K562 (cell line): ENCODE data around the gene B4GALNT4. TPM values are rescaled to one million over a fixed set of nuclear protein-coding genes. Genes with fewer than 3 reads are reported as not detected.

Experiments used
- ATAC-seq: fragments of 200-7000 bp; cut with Tn5 transposase; 3 replicates; pipeline ENCODE4 v1.9.1; 2020; ENCODE audit warnings: moderate library complexity
- BruUV-seq: library from RNA; stranded (reverse); fragments of 400-500 nt; replicated peaks from 2 replicates; lab custom pipeline; 2021; lab: Mats Ljungman, UMichigan
- CTCF ChIA-PET: fragments of 300-600 bp; formaldehyde crosslinking; extraction: SDS; loops from one replicate; lab custom pipeline; 2021; ENCODE audit warnings: low intra/inter-chr PET ratio; lab: Yijun Ruan, JAX
- POLR2A ChIA-PET: fragments of 300-600, 350-650 bp; sonication (Branson Sonifier 250); formaldehyde crosslinking; extraction: SDS; loops from one replicate; lab custom pipeline; 2021; ENCODE audit warnings: antibody characterized with exemption, inconsistent platforms; lab: Yijun Ruan, JAX
- DNase-seq, 4 experiments: peaks; one replicate each; pipeline versions ENCODE4 v3.0.0 to v3.0.0-alpha.2; 2011 to 2018; ENCODE audit warnings: low spot score in 3 of 4, mixed read lengths in 3 of 4; ENCODE audit errors: extremely low read depth in 1 of 4
- FAIRE-seq: peaks from 2 replicates; lab custom pipeline; 2011; peaks lifted over from hg19 to GRCh38; lab: Jason Lieb, UNC
- H2AFZ ChIP-seq: 2 replicates; pipeline ENCODE4 v1.6.0; 2011; ENCODE audit warnings: low read depth, low read length, control low read depth, inconsistent platforms
- H3K27ac ChIP-seq: fragments of 200-600 bp; 3 replicates; pipeline ENCODE4 v1.8.0; 2011; ENCODE audit warnings: low read depth, mild to moderate bottlenecking, control low read depth, inconsistent platforms, low read length, moderate library complexity, mixed read lengths; ENCODE audit errors: extremely low read depth
- H3K27me3 ChIP-seq, 2 experiments: fragments of 300-600 bp in 1 of 2; 2 replicates in 1 of 2; 3 replicates in 1 of 2; pipeline versions ENCODE4 v1.6.0 to v1.8.0; 2011; ENCODE audit warnings: inconsistent platforms in 2 of 2, low read length in 2 of 2, mild to moderate bottlenecking in 1 of 2, mixed read lengths in 1 of 2, moderate library complexity in 1 of 2; ENCODE audit not compliant: control insufficient read depth in 2 of 2, insufficient read depth in 2 of 2
- H3K36me3 ChIP-seq: fragments of 300-600 bp; 3 replicates; pipeline ENCODE4 v1.8.0; 2011; ENCODE audit warnings: mild to moderate bottlenecking, low read length, inconsistent platforms; ENCODE audit not compliant: control insufficient read depth, insufficient read depth
- H3K4me1 ChIP-seq, 2 experiments: fragments of 200-600 bp in 1 of 2; replicated peaks in 1 of 2; 2 replicates in 1 of 2; 3 replicates in 1 of 2; pipeline versions ENCODE4 v1.5.1 to v1.8.0; 2011; ENCODE audit warnings: inconsistent platforms in 2 of 2, low read length in 2 of 2, mild to moderate bottlenecking in 1 of 2, mixed read lengths in 1 of 2, moderate library complexity in 1 of 2; ENCODE audit not compliant: control insufficient read depth in 2 of 2, insufficient read depth in 2 of 2
- H3K4me2 ChIP-seq: 2 replicates; pipeline ENCODE4 v1.6.1; 2011; ENCODE audit warnings: low read length, control low read depth, inconsistent platforms, mixed read lengths; ENCODE audit not compliant: insufficient read depth
- H3K4me3 ChIP-seq: fragments of 200-600 bp; sonication (generic), shearing (Covaris generic); 2 replicates; pipeline ENCODE4 v1.5.1; 2016; ENCODE audit warnings: control low read depth, inconsistent platforms
- H3K79me2 ChIP-seq: fragments of 200-600 bp; 3 replicates; pipeline ENCODE4 v1.8.0; 2011; ENCODE audit warnings: low read length, inconsistent platforms; ENCODE audit not compliant: control insufficient read depth, insufficient read depth
- H3K9ac ChIP-seq, 2 experiments: 2 replicates each; pipeline versions ENCODE4 v1.6.0 to v1.6.1; 2011; ENCODE audit warnings: low read depth in 2 of 2, low read length in 2 of 2, control low read depth in 1 of 2, inconsistent platforms in 1 of 2, mild to moderate bottlenecking in 1 of 2, mixed read lengths in 1 of 2; ENCODE audit not compliant: insufficient read depth in 1 of 2
- H3K9me1 ChIP-seq: one replicate; pipeline ENCODE4 v1.6.0; 2011; ENCODE audit warnings: inconsistent platforms, mild to moderate bottlenecking, low read length, moderate library complexity; ENCODE audit not compliant: control insufficient read depth, insufficient read depth
- H3K9me3 ChIP-seq: replicated peaks from 2 replicates; pipeline ENCODE4 v1.5.1; 2011; ENCODE audit warnings: low read depth, low read length, inconsistent platforms; ENCODE audit not compliant: control insufficient read depth, insufficient read depth
- H4K20me1 ChIP-seq: replicated peaks from 2 replicates; pipeline ENCODE4 v1.6.1; 2011; ENCODE audit warnings: low read length, inconsistent platforms, mixed read lengths; ENCODE audit not compliant: control insufficient read depth, insufficient read depth
- DMBX1 ChIP-seq: fragments of 250-450 bp; sonication (Bioruptor Pico); IDR thresholded peaks from 2 replicates; pipeline ENCODE4 v1.8.0; 2022; ENCODE audit warnings: inconsistent platforms, mild to moderate bottlenecking, moderate library complexity, borderline replicate concordance
- POLR2G ChIP-seq: fragments of 200-400 bp; formaldehyde crosslinking; IDR thresholded peaks from 2 replicates; pipeline ENCODE4 v1.6.1; 2017; ENCODE audit warnings: low read depth, mild to moderate bottlenecking, antibody characterized with exemption, low read length, moderate library complexity
- PTRF ChIP-seq: fragments of 450-650 bp; IDR thresholded peaks from 2 replicates; pipeline ENCODE4 v1.6.1; 2016; ENCODE audit warnings: mild to moderate bottlenecking, missing genetic modification characterization, missing compliant biosample characterization
- RBM14 ChIP-seq: fragments of 200-400 bp; formaldehyde crosslinking; IDR thresholded peaks from 2 replicates; pipeline ENCODE4 v1.6.1; 2018; ENCODE audit warnings: low read depth, mild to moderate bottlenecking, low read length, moderate library complexity, borderline replicate concordance; ENCODE audit not compliant: insufficient read depth
- SETDB1 ChIP-seq: IDR thresholded peaks from one replicate; pipeline ENCODE4 v1.6.1; 2012; ENCODE audit warnings: low read length, control low read depth, inconsistent platforms
- ZBTB7A ChIP-seq: IDR thresholded peaks from 2 replicates; pipeline ENCODE4 v1.6.1; 2011; ENCODE audit warnings: low read depth, mild to moderate bottlenecking, low read length, moderate library complexity, borderline replicate concordance; ENCODE audit not compliant: control insufficient read depth
- ZKSCAN1 ChIP-seq: fragments of 150-350 bp; IDR thresholded peaks from 2 replicates; pipeline ENCODE4 v1.6.1; 2016; ENCODE audit warnings: low read depth, low read length
- ZNF253 ChIP-seq: fragments of 250-450 bp; sonication (Bioruptor Pico); conservative IDR thresholded peaks from 2 replicates; pipeline ENCODE4 v1.6.1; 2021; ENCODE audit warnings: mild to moderate bottlenecking
- ZNF707 ChIP-seq: fragments of 250-450 bp; sonication (Bioruptor Pico); conservative IDR thresholded peaks from 2 replicates; pipeline ENCODE4 v1.8.0; 2022; ENCODE audit warnings: inconsistent platforms, mild to moderate bottlenecking, moderate library complexity
- WGBS: fragments of 100-300 bp; shearing (Covaris generic); methylation state at CpG from one replicate; pipeline ENCODE4 v1.1.6; 2016; ENCODE audit warnings: low coverage, mixed read lengths; ENCODE audit not compliant: insufficient coverage; ENCODE audit errors: missing lambda C conversion rate; 5-methylcytosine and 5-hydroxymethylcytosine counted together
- in situ Hi-C: fragments of 300-500 bp; cut with MboI; formaldehyde crosslinking; loops from 4 replicates; pipeline ENCODE4 v1.15.0; 2018; ENCODE audit warnings: inconsistent platforms, mixed read lengths
- intact Hi-C: fragments of 100-400 bp; cut with micrococcal nuclease; formaldehyde crosslinking; loops from 2 replicates; pipeline ENCODE4 v1.14.2; 2022
- polyA plus RNA-seq, 8 experiments: library from polyadenylated mRNA; depleted of rRNA in 4 of 8; stranded (reverse) in 5 of 8; unstranded in 3 of 8; fragments of >200 nt; fragmentation: Nextera tagmentation in 2 of 8; fragmentation: Illumina TruSeq in 1 of 8; extraction: Ambion mirVana in 2 of 8; extraction: Trizol in 1 of 8; gene quantifications; 2 replicates each; pipeline versions ENCODE4 v1.2.1 to v1.2.3, GENCODE V29; 2011 to 2014; ENCODE audit warnings: inconsistent platforms in 1 of 8, missing spikeins in 1 of 8
- total RNA-seq, 7 experiments: library from RNA; depleted of rRNA in 6 of 7; stranded (reverse); fragments of >200 nt in 6 of 7; fragmentation: Illumina TruSeq in 2 of 7; extraction: Trizol in 2 of 7; gene quantifications; 2 replicates each; pipeline versions ENCODE4 v1.2.1 to v1.2.3, GENCODE V29; 2011 to 2021; ENCODE audit warnings: low replicate concordance in 1 of 7
- TF ChIP-seq, protein P1 (sequence below): fragments of 250-450 bp; sonication (Bioruptor Pico); IDR thresholded peaks from 2 replicates; pipeline ENCODE4 v1.5.1; 2021; ENCODE audit warnings: mild to moderate bottlenecking
- TF ChIP-seq, protein P2 (sequence below): fragments of 250-450 bp; sonication (Bioruptor Pico); IDR thresholded peaks from 2 replicates; pipeline ENCODE4 v1.6.1; 2021; ENCODE audit warnings: mild to moderate bottlenecking
- TF ChIP-seq, protein P3 (sequence below): sonication (generic); formaldehyde crosslinking; IDR thresholded peaks from 2 replicates; pipeline ENCODE4 v1.4.0; 2020; ENCODE audit warnings: mild to moderate bottlenecking, missing genetic modification reagents

Gene B4GALNT4
- total and polyA plus RNA-seq, 9 of the 15 experiments (the other 6 are each of a cell fraction or from before 2014, with no cell fraction given), result 0.20 to 37.1 (median 10.8) TPM; not detected in 1

DNA sequence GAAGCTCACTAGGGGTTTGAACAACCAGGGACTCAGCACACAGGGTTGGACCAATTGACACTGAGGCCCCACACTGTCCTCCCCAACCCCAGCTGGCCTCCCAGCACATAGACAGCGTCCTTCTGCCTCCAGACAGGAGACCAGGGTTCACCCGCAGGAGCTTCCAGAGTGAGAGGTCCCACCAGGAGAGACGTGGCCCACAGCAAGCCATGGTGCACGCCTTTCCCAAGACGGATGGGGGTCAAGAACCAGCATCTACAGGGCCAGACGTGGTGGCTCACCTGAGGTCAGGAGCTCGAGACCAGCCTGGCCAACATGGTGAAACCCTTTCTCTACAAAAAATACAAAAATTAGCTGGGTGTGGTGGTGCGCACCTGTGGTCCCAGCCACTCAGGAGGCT lies 57.6 kb downstream of the B4GALNT4 start:
- DNase-seq (no peak), ATAC-seq (no peak), FAIRE-seq (no peak)
- H3K9me1 ChIP-seq, result no peaks in the 10 kb centered on the region
- H3K4me1 ChIP-seq, result peaks cover 5 to 22% of the 10 kb centered on the region in 2 experiments; a peak in 4 of 5 replicates
- H3K79me2 ChIP-seq, result no peaks in the 10 kb centered on the region
- H3K27ac ChIP-seq, result no peak overlapping the region
- no peaks in the 10 kb centered on the region for H4K20me1 ChIP-seq
- intact Hi-C loops (no loop called here), in situ Hi-C loops (no loop called here)
- no TSS peak for BruUV-seq
- WGBS, result 51% methylated on average over 8 of the region's 8 CpGs
- no peak overlapping the region for H3K4me3 ChIP-seq
- POLR2A ChIA-PET, result interaction anchor here (0.6 to 1.0 kb wide), 2 partner anchors 15 to 67 kb away, joined by 3 to 4 read pairs; partner anchors contain the start of gene ANO9
- no peaks in the 10 kb centered on the region for H3K27me3 ChIP-seq
- H3K9ac ChIP-seq, result no peak overlapping the region
- H3K9me3 ChIP-seq, result 0 out of 2 replicates have a peak, but pooled peaks cover 2% of the 10 kb centered on the region
- H3K4me2 ChIP-seq, result no peak overlapping the region
- no peak overlapping the region for H2AFZ ChIP-seq
- no peak for TF ChIP-seq SETDB1
- no peak for TF ChIP-seq ZBTB7A
- no peak for TF ChIP-seq POLR2G
- TF ChIP-seq PTRF (tag), result no peak
- no peak for TF ChIP-seq RBM14
- no peak for TF ChIP-seq ZKSCAN1
- TF ChIP-seq, protein P1, sequence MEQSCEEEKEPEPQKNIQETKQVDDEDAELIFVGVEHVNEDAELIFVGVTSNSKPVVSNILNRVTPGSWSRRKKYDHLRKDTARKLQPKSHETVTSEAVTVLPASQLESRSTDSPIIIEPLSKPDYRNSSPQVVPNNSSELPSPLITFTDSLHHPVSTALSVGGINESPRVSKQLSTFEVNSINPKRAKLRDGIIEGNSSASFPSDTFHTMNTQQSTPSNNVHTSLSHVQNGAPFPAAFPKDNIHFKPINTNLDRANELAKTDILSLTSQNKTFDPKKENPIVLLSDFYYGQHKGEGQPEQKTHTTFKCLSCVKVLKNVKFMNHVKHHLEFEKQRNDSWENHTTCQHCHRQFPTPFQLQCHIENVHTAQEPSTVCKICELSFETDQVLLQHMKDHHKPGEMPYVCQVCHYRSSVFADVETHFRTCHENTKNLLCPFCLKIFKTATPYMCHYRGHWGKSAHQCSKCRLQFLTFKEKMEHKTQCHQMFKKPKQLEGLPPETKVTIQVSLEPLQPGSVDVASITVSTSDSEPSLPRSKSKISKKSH (CRISPR knock-in tag), result no peak
- TF ChIP-seq ZNF253 (CRISPR knock-in tag), result no peak
- TF ChIP-seq, protein P2, sequence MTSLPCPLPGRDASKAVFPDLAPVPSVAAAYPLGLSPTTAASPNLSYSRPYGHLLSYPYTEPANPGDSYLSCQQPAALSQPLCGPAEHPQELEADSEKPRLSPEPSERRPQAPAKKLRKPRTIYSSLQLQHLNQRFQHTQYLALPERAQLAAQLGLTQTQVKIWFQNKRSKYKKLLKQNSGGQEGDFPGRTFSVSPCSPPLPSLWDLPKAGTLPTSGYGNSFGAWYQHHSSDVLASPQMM (CRISPR knock-in tag), result no peak
- no peak for TF ChIP-seq DMBX1 (CRISPR knock-in tag)
- no peak for TF ChIP-seq ZNF707 (CRISPR knock-in tag)
- TF ChIP-seq, protein P3, sequence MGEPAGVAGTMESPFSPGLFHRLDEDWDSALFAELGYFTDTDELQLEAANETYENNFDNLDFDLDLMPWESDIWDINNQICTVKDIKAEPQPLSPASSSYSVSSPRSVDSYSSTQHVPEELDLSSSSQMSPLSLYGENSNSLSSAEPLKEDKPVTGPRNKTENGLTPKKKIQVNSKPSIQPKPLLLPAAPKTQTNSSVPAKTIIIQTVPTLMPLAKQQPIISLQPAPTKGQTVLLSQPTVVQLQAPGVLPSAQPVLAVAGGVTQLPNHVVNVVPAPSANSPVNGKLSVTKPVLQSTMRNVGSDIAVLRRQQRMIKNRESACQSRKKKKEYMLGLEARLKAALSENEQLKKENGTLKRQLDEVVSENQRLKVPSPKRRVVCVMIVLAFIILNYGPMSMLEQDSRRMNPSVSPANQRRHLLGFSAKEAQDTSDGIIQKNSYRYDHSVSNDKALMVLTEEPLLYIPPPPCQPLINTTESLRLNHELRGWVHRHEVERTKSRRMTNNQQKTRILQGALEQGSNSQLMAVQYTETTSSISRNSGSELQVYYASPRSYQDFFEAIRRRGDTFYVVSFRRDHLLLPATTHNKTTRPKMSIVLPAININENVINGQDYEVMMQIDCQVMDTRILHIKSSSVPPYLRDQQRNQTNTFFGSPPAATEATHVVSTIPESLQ (CRISPR knock-in tag), result no peak
- no peaks in the 10 kb centered on the region for H3K36me3 ChIP-seq
- CTCF ChIA-PET, result no interaction called here
